ENCODE results near the gene HS1BP3. TPM values are rescaled to one million over a fixed set of nuclear protein-coding genes. Genes with fewer than 3 reads are reported as not detected.
A peak's percentile ranks its signal among the peaks of the same experiment; 100 is the strongest.

The HS1BP3 gene
- total and polyA plus RNA-seq, 9 of the 15 experiments (the other 6 are each of a cell fraction or from before 2014, with no cell fraction given) = 0.41 to 8.3 (median 5.9) TPM

DNA sequence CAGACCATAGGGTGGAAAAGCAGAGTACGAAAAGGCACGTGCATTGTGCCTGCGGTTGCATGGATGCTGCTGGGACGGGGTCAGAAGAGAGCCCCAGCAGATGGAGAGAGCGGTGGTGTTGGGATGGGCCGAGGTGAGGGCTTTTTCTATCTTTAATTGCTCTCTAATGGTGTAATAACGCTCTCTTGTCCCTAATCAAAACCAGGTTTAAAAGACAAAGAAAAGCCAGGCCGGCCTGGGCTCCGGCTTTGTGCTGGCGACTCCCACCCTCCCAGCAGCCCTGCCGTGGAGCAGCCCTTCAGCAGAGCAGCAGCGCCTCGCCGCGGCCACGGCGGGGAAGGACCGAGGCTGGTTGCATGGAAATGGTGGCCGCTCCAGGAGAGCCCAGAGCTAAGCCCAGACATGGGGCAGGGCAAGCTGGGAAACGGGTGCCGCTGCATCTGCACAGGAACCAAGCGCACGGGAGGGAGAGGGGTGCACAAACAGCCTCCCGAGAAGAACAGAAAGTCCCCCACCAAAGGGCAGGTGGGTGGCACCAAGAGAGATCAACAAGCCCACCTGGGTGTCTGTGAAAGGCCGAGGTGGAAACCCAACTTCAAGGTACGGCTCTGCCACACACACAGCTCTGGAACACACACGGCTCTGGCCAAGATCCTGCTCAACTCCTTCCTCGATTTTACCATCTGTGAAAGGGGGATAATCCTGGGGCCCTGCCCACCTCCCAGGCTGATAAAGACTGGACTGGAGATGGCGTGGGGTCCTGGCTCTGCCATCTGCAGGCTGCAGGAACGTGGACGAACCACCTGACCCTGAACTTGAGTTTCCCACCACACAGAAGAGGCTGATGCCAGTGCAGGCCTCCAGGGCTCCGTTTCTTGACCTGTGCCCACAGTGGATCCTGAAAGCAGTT is 15.0 kb downstream of the HS1BP3 start:
- no peaks in the 10 kb centered on the region for H3K79me2 ChIP-seq (ENCODE audit: control insufficient read depth, insufficient read depth, low read length)
- H3K9me3 ChIP-seq (replicated peaks; ENCODE audit: control insufficient read depth, insufficient read depth, low read depth, low read length) = no peaks in the 10 kb centered on the region
- H3K27me3 ChIP-seq (ENCODE audit: control insufficient read depth in 2 of 2, insufficient read depth in 2 of 2, low read length in 2 of 2) = no peaks in the 10 kb centered on the region
- FAIRE-seq = peak; percentile 84
- WGBS (ENCODE audit: insufficient coverage, low coverage, missing lambda C conversion rate) = 20% methylated on average over 31 of the region's 32 CpGs
- no peaks in the 10 kb centered on the region for H3K9me1 ChIP-seq (ENCODE audit: control insufficient read depth, insufficient read depth, low read length)
- ATAC-seq = peak; percentile 98
- H3K4me3 ChIP-seq = no peak overlapping the region
- no peak overlapping the region for H3K27ac ChIP-seq (ENCODE audit: extremely low read depth, low read depth, low read length)
- CTCF ChIA-PET (ENCODE audit: low intra/inter-chr PET ratio) = interaction anchor here (0.6 to 3.9 kb wide), 11 partner anchors 15 to 680 kb away, joined by 3 to 54 read pairs (median 4); partner anchors contain the start of gene HS1BP3
- no peaks in the 10 kb centered on the region for H4K20me1 ChIP-seq (replicated peaks; ENCODE audit: control insufficient read depth, insufficient read depth, low read length)
- in situ Hi-C loops (cut with MboI) = loop anchor here (5.0 to 10.0 kb wide), 2 partner anchors 194 to 541 kb away; no protein-coding TSS in a partner anchor
- H2AFZ ChIP-seq (ENCODE audit: low read depth, low read length) = no peak overlapping the region; the same call in 1 of the 2 replicates
- peak overlapping the region in 1 of 2 experiments; percentile 59; a peak in 1 of 4 replicates for H3K9ac ChIP-seq (ENCODE audit: insufficient read depth in 1 of 2, low read depth in 2 of 2, low read length in 2 of 2)
- POLR2A ChIA-PET = interaction anchor here (0.6 to 0.8 kb wide), 3 partner anchors 40 to 99 kb away, joined by 3 to 4 read pairs (median 3); no protein-coding TSS in a partner anchor
- no peaks in the 10 kb centered on the region for H3K36me3 ChIP-seq (ENCODE audit: control insufficient read depth, insufficient read depth, low read length)
- no peak overlapping the region; the same call in 1 of the 2 replicates for H3K4me2 ChIP-seq (ENCODE audit: insufficient read depth, low read length)
- DNase-seq (ENCODE audit: extremely low read depth in 1 of 4, low spot score in 3 of 4) = peak; percentile 84 to 86 (median 85)
- H3K4me1 ChIP-seq (replicated peaks in 1 of 2; ENCODE audit: control insufficient read depth in 2 of 2, insufficient read depth in 2 of 2, low read length in 2 of 2) = peaks cover 0 to 13% of the 10 kb centered on the region in 2 experiments; a peak in 1 of 5 replicates
- intact Hi-C loops (cut with micrococcal nuclease) = loop anchor here (1.0 to 10.0 kb wide), 3 partner anchors 193 to 381 kb away; no protein-coding TSS in a partner anchor
- BruUV-seq (replicated peaks) = no TSS peak
- TF ChIP-seq TSHZ1 (CRISPR knock-in tag; IDR thresholded peaks at IDR 0.05) (no peak), RHOXF2B (CRISPR knock-in tag; conservative IDR thresholded peaks at IDR 0.05) (no peak), ILK (tag; IDR thresholded peaks at IDR 0.05; ENCODE audit: borderline replicate concordance, low read depth) (no peak), ZNF695 (CRISPR knock-in tag; IDR thresholded peaks at IDR 0.05) (no peak), HEY1 (CRISPR knock-in tag; IDR thresholded peaks at IDR 0.05; ENCODE audit: borderline replicate concordance) (no peak), ZNF668 (CRISPR knock-in tag; IDR thresholded peaks at IDR 0.05) (no peak), TFE3 (CRISPR knock-in tag; IDR thresholded peaks at IDR 0.05) (no peak)
- TF ChIP-seq, protein P1, sequence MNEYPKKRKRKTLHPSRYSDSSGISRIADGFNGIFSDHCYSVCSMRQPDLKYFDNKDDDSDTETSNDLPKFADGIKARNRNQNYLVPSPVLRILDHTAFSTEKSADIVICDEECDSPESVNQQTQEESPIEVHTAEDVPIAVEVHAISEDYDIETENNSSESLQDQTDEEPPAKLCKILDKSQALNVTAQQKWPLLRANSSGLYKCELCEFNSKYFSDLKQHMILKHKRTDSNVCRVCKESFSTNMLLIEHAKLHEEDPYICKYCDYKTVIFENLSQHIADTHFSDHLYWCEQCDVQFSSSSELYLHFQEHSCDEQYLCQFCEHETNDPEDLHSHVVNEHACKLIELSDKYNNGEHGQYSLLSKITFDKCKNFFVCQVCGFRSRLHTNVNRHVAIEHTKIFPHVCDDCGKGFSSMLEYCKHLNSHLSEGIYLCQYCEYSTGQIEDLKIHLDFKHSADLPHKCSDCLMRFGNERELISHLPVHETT (CRISPR knock-in tag; conservative IDR thresholded peaks at IDR 0.05 in 1 of 2, IDR thresholded peaks at IDR 0.05 in 1 of 2) = no peak
- TF ChIP-seq, protein P2, sequence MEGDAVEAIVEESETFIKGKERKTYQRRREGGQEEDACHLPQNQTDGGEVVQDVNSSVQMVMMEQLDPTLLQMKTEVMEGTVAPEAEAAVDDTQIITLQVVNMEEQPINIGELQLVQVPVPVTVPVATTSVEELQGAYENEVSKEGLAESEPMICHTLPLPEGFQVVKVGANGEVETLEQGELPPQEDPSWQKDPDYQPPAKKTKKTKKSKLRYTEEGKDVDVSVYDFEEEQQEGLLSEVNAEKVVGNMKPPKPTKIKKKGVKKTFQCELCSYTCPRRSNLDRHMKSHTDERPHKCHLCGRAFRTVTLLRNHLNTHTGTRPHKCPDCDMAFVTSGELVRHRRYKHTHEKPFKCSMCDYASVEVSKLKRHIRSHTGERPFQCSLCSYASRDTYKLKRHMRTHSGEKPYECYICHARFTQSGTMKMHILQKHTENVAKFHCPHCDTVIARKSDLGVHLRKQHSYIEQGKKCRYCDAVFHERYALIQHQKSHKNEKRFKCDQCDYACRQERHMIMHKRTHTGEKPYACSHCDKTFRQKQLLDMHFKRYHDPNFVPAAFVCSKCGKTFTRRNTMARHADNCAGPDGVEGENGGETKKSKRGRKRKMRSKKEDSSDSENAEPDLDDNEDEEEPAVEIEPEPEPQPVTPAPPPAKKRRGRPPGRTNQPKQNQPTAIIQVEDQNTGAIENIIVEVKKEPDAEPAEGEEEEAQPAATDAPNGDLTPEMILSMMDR (IDR thresholded peaks at IDR 0.05 in 2 of 3, conservative IDR thresholded peaks at IDR 0.05 in 1 of 3; ENCODE audit: insufficient read depth in 2 of 3, low read depth in 1 of 3, low read length in 3 of 3) = peak; percentile 93 to 98 (median 96)
